Measurements from ENCODE around the gene PRKN.
"Not testable (repeated sequence)": the region's sequence is repeated elsewhere in the genome, so short reads cannot be mapped to it uniquely, and the experiment has no call there.

The PRKN gene

GRCh38 chr6:161313940-161314509, 1413.5 kb downstream of the PRKN start:
- DNase-seq, result no peak

- not testable (repeated sequence) for DNase-seq
Observed at GRCh38 chr6:161313475-161313874, 1414.1 kb downstream of the PRKN start.

- DNase-seq, result not testable (repeated sequence)
Observed at GRCh38 chr6:161309774-161310173, 1417.8 kb downstream of the PRKN start.

- no peak for DNase-seq
Observed at GRCh38 chr6:161308075-161308655, 1419.4 kb downstream of the PRKN start.

- DNase-seq, result no peak
Observed at GRCh38 chr6:161305860-161306259, 1421.7 kb downstream of the PRKN start.

GRCh38 chr6:161303628-161304340, 1423.8 kb downstream of the PRKN start:
- DNase-seq, result no peak

- no peak for DNase-seq
Observed at GRCh38 chr6:161302949-161303348, 1424.6 kb downstream of the PRKN start.

GRCh38 chr6:161301338-161301737, 1426.2 kb downstream of the PRKN start:
- DNase-seq, result no peak

GRCh38 chr6:161300823-161301222, 1426.7 kb downstream of the PRKN start:
- no peak for DNase-seq

GRCh38 chr6:161299726-161300125, 1427.8 kb downstream of the PRKN start:
- no peak for DNase-seq
